GM19455 (cell line): Measurements from ENCODE around the gene PADI3.

ENCODE experiments used
- ATAC-seq: cut with Tn5 transposase; IDR thresholded peaks from one replicate; pipeline ENCODE4 v1.9.1; 2021; ENCODE audit not compliant: unreplicated experiment

PADI3 gene

GRCh38 chr1:17295292-17295691, 46.4 kb downstream of the PADI3 start:
- no peak for ATAC-seq

- ATAC-seq = no peak
Observed at GRCh38 chr1:17296086-17296485, 47.2 kb downstream of the PADI3 start.

GRCh38 chr1:17297991-17298390, 49.1 kb downstream of the PADI3 start:
- ATAC-seq = no peak

GRCh38 chr1:17301767-17302166, 52.9 kb downstream of the PADI3 start:
- no peak for ATAC-seq

- no peak for ATAC-seq
Observed at GRCh38 chr1:17304151-17304825, 55.4 kb downstream of the PADI3 start.

- no peak for ATAC-seq
Observed at GRCh38 chr1:17304826-17305175, 55.9 kb downstream of the PADI3 start.

- no peak for ATAC-seq
Observed at GRCh38 chr1:17305576-17306095, 56.7 kb downstream of the PADI3 start.

GRCh38 chr1:17306407-17306806, 57.5 kb downstream of the PADI3 start:
- ATAC-seq = no peak

GRCh38 chr1:17306921-17307320, 58.0 kb downstream of the PADI3 start:
- no peak for ATAC-seq

- ATAC-seq = no peak
Observed at GRCh38 chr1:17307329-17307728, 58.4 kb downstream of the PADI3 start.

GRCh38 chr1:17307946-17308345, 59.0 kb downstream of the PADI3 start, which contains the start of gene PADI4:
Gene PADI4, plus strand, starts transcription at chr1:17308197. Its CDS starts 26 bp downstream, at chr1:17308223.
- no peak for ATAC-seq

- no peak for ATAC-seq
Observed at GRCh38 chr1:17308593-17308992, 59.7 kb downstream of the PADI3 start.

GRCh38 chr1:17309426-17310067, 60.6 kb downstream of the PADI3 start:
- no peak for ATAC-seq

GRCh38 chr1:17310068-17310640, 61.3 kb downstream of the PADI3 start:
- ATAC-seq = no peak

GRCh38 chr1:17313530-17314309, 64.8 kb downstream of the PADI3 start:
- no peak for ATAC-seq

- no peak for ATAC-seq
Observed at GRCh38 chr1:17314491-17314971, 65.6 kb downstream of the PADI3 start.

GRCh38 chr1:17315542-17316130, 66.7 kb downstream of the PADI3 start:
- no peak for ATAC-seq

GRCh38 chr1:17316704-17317103, 67.8 kb downstream of the PADI3 start:
- ATAC-seq = no peak

GRCh38 chr1:17318262-17318661, 69.4 kb downstream of the PADI3 start:
- no peak for ATAC-seq

- no peak for ATAC-seq
Observed at GRCh38 chr1:17319561-17320350, 70.9 kb downstream of the PADI3 start.
